ENCODE measurements around the gene MTIF2.
"Not testable (repeated sequence)": the region's sequence is repeated elsewhere in the genome, so short reads cannot be mapped to it uniquely, and the experiment has no call there.

MTIF2 gene

GRCh38 chr2:55268907-55269644 is at the start of gene MTIF2:
Gene MTIF2 (minus strand): TSS chr2:55269231. CDS start chr2:55263858, 5,373 bp downstream.
- DNase-seq: peak; percentile 94

GRCh38 chr2:55314985-55315384 is 46.0 kb upstream of the MTIF2 start:
- DNase-seq: no peak

- DNase-seq: no peak
Observed at GRCh38 chr2:55311444-55311870, 42.4 kb upstream of the MTIF2 start.

- DNase-seq: no peak
Observed at GRCh38 chr2:55309446-55309845, 40.4 kb upstream of the MTIF2 start.

- DNase-seq: no peak
Observed at GRCh38 chr2:55302241-55302640, 33.2 kb upstream of the MTIF2 start.

- DNase-seq: no peak
Observed at GRCh38 chr2:55301277-55301676, 32.2 kb upstream of the MTIF2 start.

GRCh38 chr2:55296393-55296792 is 27.4 kb upstream of the MTIF2 start:
- no peak for DNase-seq

- no peak for DNase-seq
Observed at GRCh38 chr2:55283083-55283482, 14.1 kb upstream of the MTIF2 start.

- peak; percentile 76 for DNase-seq
Observed at GRCh38 chr2:55282110-55282917, 13.3 kb upstream of the MTIF2 start.

- not testable (repeated sequence) for DNase-seq
Observed at GRCh38 chr2:55280851-55281546, 12.0 kb upstream of the MTIF2 start.

- not testable (repeated sequence) for DNase-seq
Observed at GRCh38 chr2:55279859-55280424, 10.9 kb upstream of the MTIF2 start.

GRCh38 chr2:55279214-55279835 is 10.3 kb upstream of the MTIF2 start:
- not testable (repeated sequence) for DNase-seq

GRCh38 chr2:55277310-55277709 is 8.3 kb upstream of the MTIF2 start:
- no peak for DNase-seq

GRCh38 chr2:55274346-55274745 is 5.3 kb upstream of the MTIF2 start:
- DNase-seq: not testable (repeated sequence)

GRCh38 chr2:55269645-55269990 is 587 bp upstream of the MTIF2 start:
- DNase-seq: peak; percentile 3

GRCh38 chr2:55268288-55268906 is 634 bp downstream of the MTIF2 start:
- DNase-seq: no peak

- not testable (repeated sequence) for DNase-seq
Observed at GRCh38 chr2:55259586-55259985, 9.4 kb downstream of the MTIF2 start.

- DNase-seq: no peak
Observed at GRCh38 chr2:55252832-55253231, 16.2 kb downstream of the MTIF2 start.

- DNase-seq: no peak
Observed at GRCh38 chr2:55247025-55247424, 22.0 kb downstream of the MTIF2 start.

GRCh38 chr2:55245411-55245810 is 23.6 kb downstream of the MTIF2 start:
- DNase-seq: no peak

- DNase-seq: no peak
Observed at GRCh38 chr2:55242617-55243016, 26.4 kb downstream of the MTIF2 start.

GRCh38 chr2:55241582-55241981 is 27.4 kb downstream of the MTIF2 start:
- DNase-seq: not testable (repeated sequence)

Data from kidney glomerular epithelial cell (primary cell).